Stimulated activated CD8-positive, alpha-beta memory T cell treated with anti-CD3 and anti-CD28 coated beads, Interleukin-15, amount 100 ng/mL, for 1 hour (primary cell): ENCODE measurements around the gene NEU3.
"Not testable (repeated sequence)": the region's sequence is repeated elsewhere in the genome, so short reads cannot be mapped to it uniquely, and the experiment has no call there.

Experiments
- DNase-seq: peaks from one replicate; pipeline ENCODE4 v3.0.0-alpha.2; 2020; ENCODE audit warnings: low read depth

NEU3 gene, protein sequence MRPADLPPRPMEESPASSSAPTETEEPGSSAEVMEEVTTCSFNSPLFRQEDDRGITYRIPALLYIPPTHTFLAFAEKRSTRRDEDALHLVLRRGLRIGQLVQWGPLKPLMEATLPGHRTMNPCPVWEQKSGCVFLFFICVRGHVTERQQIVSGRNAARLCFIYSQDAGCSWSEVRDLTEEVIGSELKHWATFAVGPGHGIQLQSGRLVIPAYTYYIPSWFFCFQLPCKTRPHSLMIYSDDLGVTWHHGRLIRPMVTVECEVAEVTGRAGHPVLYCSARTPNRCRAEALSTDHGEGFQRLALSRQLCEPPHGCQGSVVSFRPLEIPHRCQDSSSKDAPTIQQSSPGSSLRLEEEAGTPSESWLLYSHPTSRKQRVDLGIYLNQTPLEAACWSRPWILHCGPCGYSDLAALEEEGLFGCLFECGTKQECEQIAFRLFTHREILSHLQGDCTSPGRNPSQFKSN

DNA sequence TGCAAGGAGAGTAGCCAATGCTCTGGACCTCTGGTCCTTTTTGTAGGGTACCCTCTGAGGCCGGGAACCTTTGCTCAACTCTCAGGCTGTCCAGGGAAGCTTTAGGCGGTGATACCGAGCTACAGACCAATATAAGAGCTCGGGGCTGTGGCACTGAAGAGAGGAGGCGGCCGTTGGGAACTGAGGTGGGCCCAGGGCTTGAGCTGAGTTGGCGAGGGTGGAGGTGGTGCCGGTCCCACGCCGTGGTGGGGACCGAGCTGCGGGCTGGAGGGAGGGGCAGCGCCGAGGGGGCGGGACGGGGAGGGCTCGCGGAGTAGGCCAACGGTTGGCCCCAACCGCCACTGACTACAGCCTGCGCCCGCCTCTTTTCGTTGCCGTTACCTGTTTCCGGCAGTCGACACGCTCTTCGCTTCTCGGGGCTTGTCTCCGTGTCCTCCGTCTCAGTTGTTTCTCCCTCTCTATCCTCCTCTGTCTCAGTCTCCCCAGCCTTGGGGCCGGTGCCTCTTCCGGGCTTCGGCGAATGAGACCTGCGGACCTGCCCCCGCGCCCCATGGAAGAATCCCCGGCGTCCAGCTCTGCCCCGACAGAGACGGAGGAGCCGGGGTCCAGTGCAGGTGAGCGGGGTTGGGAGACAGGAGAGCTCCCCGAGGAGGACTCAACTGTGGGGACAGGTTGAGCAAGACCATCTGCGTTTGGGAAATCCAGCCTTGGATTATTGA is at the start of gene NEU3:
Gene NEU3 (plus strand): TSS at position 393 of the 719 bp plus-strand sequence. CDS start 128 bp downstream, at position 521.
- DNase-seq: peak; percentile 76

DNA sequence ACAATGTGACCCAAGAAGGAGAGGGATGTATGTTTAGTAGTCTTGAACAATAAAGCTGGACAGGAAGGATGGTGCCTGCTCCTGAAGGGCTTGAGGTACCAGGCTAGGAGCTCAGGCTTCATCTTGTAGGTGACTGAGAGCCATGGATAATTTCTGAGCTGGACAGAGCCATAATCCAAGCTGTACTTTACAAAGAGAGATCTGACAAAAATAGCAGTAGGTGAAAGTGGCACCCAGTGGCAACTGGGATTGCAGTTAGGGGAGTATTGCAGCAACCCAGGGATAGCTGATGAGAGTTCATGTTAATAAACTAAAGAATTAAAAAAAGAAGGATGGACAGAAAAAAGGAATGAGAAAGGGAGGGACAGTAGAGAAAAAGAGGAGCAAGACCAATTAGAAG is 47.2 kb upstream of the NEU3 start:
- no peak for DNase-seq

DNA sequence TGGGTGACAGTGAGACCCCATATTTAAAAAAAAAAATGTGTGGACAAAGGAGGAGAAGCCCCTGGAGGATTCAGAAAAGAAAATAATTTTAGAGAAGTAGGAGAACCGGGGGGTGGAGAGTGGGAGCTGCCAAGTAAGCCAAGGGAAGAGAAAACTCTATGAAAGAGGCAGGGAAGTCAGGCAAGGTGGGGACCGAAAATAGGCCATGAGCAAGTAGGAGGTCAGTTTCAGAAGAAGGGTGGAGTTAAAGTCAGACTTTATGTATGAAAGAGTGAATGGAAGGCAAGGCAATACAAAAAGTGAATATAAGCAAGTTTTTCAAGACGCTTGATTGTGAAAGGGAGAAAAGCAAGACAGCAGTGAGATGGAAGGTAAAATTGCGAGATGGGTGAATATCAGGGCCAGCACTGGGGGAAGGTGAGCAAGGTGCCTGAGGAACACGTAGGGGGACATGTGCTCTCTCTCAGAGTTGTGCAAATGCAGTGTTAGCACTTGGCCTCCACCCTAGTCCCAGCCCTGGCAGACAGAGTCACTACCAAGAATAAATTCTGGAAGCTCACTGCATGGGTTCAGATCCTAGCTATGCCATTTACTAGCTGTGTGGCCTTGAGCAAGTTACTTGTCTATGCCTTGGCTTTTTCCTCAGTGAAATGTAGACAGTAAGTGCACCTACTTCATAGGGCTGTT is 46.5 kb upstream of the NEU3 start:
- no peak for DNase-seq

DNA sequence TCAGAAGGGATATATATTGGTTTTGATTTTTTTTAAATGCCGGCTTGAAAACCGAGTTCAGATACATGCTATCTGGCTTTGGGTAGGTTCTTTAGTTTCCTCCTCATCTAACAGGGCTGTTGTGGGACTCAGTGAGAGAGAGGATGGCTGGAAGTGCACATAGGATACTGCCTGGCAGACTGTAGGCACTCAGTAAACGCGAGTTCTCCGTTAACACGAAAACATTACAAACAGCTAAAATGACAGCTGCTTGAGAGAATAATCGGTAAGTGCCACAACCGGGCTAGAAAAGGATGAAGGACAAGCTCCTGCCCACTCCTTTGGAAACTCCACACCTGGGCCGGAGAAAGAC is 40.2 kb upstream of the NEU3 start:
- no peak for DNase-seq

DNA sequence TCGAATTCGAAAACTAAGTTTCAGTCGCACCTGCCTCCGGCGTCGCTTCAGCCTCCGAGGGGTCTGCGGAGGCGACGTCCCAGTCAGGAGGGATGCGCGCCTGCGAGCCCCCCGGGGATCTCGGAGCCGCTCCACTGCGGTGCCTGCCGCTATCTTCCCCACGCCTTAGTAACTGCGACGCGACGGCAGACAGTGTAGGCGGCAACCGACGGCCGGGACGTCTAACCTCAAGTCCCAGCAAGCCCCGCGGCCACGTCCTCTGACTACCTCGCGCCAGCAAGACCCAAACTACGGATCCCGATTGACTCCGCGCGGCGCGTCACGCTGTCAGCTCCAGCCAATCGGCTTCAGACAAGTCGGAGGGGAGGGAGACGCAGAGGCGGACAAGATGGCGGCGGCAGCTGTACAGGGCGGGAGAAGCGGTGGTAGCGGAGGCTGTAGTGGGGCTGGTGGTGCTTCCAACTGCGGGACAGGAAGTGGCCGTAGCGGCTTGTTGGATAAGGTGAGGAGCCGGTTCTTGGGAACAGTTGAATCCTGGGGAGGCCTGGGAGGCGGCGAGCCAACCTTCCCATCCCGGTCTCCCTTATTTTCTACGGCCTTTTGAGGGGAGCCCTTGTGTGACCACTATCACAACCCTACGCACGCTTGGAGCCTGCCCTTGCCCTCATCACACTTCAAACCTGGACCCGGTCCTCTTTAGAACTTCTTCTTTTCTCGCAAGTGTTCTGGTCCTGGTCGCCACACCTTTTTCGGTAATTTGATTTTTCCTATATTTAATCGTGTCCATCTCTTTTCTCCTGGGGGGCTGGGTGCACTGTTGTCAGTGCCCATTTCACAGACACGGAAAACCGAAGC is 39.6 kb upstream of the NEU3 start, which contains the start of the genes SPCS2 and XRRA1:
Gene SPCS2 (plus strand): TSS at position 369 of the 855 bp plus-strand sequence. CDS start 20 bp downstream, at position 389.
Gene XRRA1 (minus strand): TSS at position 194 of the 855 bp plus-strand sequence. CDS start 8,213 bp downstream, outside the sequence.
- DNase-seq: peak; percentile 95

DNA sequence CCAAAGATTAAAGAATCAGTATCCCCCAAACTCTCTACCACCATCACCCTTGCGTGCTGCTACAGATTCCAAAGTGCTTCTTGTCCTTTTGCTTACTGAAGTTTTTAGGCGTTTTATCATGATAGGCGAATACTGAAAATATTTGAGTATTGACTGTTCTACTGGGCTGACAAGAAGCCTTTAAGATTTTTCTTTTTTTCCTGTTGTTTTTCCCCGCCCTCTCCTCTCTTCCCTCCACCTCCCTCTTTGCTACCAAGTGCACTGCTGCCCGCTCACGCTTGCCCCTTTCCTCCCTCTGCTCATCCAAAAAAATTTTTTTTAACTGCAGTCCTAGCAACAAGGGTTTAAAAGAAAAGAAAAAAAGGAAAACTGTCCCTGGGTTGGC is 39.0 kb upstream of the NEU3 start:
- no peak for DNase-seq

DNA sequence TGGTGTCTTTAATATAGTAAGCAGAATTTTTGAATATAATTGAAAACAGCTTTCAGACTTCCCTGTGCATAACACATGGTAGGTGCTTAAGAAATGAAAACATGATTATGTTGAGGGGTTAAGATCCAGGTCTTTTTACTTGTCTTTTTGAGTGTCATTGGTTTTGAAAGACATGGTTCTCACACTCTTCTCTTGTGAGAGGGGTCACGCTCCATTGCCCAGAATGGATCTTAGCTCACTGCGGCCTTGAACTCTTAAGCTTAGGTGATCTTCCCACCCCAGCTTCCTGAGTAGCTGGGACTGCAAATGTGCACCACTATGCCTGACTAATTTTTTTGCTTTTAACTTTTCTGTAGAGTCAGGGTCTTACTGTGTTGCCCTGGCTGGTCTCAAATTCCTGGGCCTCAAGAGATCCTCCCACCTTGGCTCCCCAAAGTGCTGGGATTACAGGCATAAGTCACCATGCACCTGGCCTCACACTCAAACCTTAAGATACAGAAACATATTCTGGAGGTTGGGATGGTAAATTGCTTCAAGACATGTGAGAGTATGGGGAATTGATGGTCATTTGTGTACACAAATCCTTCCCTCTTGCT is 38.3 kb upstream of the NEU3 start:
- DNase-seq: no peak

DNA sequence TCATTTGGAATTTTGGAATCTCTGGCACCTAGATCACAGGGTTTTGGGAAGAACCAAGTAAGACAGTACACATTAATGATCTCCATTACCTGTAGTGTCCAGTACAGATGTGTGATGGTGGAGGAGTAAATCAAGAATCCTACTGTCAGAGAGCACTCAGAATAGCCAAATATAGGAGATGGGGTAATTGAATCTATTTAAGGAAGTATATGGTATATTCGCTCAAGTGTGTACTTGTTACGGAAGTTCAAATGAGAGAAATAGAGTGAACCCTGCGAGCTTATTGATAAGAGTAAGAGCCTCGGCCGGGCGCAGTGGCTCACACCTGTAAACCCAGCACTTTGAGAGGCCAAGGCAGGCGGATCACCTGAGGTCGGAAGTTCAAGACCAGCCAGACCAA is 37.5 kb upstream of the NEU3 start:
- no peak for DNase-seq

DNA sequence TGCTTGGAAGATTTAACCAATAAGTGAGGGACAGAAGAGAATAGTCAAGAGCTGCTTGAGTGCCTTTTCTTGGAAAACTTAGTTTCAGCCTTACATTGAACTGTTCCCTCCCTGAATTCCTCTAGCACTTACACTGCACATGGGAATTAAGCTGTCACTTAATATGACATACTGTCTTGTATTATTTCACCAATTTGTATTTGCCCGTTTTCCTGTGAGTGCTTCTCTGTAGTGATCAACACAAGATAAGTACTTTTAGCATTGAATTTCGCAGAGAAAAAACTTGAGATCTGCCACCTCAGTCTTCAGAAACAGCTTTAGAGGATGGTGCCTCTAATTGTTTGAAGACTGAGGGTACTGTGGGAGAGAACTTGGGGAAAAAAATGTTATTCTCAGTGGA is 36.0 kb upstream of the NEU3 start:
- DNase-seq: no peak

DNA sequence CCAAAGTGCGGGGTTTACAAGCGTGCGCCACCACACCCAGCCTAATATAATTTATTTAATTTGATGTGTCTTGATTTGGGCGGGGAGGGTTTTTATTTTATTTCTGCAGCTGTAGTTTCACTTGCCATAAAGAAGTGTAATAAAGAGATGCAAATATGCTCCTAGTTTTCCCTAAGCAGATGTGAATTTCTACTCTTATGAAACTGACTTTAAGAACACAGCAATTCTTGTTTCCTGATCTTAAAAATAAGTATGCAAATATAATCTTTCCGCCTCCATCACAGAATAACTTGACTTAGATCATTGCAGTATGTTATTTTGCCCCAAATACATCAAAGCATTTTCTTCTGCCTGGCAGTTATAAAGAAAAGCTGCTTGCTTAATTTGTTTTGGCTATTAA is 35.3 kb upstream of the NEU3 start:
- no peak for DNase-seq

DNA sequence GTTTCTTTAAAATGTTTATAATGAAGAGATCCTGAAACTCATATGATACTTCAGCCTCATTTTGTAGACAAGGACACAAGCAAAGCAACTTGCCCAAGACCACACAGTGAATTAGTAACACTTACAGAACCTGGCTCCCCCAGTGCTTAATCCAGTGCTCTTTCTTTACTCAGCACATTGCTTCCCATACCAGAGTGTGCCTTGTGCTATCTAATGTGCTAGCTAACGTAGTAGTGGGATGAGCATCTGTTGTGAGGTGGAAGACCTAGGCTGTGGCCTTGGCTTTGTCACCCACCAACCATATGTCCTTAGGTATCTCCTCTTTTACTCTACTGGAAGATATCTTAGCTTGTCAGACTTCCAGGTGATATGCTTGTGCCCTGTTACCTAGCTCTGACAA is 34.5 kb upstream of the NEU3 start:
- DNase-seq: no peak

DNA sequence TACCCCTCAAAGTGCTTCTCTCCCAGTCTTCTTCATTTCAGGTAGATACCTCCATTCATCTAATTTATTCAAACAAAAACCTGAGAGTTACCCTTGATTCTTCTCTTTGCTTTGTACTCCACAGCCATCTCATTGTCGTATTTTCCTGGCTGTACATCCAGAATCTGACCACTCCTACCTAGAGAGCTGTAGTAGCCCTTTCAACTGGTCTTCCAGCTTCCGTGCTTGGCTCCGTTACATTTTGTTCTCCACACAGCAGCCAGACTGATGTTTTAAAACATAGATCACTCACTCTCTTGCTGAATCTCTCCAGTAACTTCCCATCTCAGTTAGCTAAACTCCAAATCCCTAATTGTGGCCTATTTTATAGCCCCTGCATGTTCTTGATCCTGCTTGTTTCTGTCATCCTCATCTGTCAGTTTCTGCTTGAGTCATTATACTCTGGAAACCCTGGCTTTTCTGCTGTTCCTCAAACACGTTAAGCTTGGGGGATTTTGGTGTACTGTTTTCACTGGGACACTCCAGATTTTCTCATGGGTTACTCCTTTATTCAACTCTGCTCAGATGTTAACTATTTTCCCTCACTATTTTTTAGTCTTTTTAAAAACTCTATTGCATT is 32.2 kb upstream of the NEU3 start:
- no peak for DNase-seq

DNA sequence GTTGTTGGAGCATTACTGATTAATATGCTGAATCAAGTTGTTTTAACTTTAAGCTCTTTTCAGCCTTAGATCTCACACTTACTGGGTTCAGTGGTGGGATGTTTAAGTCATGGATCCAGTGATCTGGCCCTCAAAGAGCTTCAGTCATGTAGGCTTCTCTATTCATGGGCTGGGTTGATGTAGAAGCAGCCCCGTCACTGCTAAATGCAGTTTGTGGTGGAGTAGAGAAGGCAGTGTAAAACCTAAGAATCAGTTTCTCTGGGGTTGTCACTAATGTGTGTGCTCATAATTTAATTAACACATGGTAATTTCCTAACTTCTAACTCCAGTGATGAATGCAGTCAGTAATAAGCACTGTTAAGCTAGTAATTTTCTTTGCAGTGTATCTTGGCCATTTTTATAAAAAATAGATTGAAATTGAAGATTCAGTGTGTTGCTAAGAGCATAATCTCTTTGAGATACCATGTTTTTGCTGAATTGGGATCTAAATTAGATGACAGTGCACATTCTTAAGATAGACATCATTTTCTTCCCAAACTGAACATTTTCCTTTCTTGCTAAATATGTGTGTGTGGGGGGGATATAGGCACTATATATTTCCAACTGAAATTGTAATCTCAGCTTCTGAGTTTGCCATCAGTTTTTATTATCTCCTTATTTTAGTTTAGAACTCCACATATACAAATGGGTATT is 30.6 kb upstream of the NEU3 start:
- DNase-seq: no peak

DNA sequence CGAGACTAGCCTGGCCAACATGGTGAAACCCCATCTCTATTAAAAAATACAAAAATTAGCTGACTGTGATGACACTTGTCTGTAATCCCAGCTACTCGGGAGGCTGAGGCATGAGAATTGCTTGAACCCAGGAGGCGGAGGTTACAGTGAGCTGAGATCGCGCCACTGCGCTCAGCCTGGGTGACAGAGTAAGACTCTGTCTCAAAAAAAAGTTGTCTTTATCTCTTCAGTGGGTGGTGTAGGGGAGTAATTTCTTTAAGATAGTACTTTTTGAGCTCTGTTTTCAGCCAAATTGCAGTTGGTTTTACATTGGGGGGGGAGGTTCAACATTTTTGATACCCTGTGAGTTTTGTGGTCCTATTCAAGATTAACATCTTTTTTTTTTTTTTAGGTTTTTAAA is 28.6 kb upstream of the NEU3 start:
- not testable (repeated sequence) for DNase-seq

DNA sequence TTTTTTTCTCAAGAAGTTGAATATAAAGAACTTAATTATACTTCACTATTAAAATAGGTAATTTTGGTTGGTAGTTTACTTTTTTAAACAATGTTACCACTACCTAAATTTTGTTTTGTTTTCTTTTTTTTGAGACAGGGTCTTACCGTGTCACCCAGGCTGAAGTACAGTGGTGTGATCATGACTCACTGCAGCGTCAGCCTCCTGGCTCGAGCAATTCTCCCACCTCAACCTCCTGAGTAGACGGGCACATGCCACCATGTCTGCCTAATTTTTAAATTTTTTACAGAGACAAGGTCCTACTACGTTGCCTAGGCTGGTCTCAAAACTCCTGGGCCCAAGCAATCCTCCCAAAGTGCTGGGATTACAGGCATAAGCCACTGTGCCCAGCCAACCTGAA is 22.1 kb upstream of the NEU3 start:
- DNase-seq: no peak

DNA sequence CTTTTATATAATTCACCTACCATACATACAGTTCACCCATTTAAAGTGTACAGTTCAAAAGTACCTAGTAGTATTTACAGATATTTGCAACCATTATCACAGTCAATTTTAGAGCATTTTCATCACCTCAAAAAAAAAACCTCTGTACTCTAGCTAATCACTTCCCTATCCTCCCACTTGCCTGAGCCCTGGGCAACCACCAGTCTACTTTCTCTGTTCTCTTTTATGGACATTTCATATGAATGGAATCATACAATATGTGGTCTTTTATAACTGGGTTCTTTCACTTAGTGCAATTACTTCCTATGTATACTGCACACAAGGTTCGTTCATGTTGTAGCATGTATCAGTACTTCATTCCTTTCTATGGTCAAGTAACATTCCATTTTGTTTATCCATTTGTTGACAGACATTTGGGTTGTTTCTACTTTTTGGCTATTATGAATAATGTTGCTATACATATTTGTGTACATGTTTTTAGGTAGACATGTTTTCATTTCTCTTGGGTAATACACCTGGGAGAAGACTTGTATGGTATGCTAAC is 17.8 kb upstream of the NEU3 start:
- DNase-seq: no peak

DNA sequence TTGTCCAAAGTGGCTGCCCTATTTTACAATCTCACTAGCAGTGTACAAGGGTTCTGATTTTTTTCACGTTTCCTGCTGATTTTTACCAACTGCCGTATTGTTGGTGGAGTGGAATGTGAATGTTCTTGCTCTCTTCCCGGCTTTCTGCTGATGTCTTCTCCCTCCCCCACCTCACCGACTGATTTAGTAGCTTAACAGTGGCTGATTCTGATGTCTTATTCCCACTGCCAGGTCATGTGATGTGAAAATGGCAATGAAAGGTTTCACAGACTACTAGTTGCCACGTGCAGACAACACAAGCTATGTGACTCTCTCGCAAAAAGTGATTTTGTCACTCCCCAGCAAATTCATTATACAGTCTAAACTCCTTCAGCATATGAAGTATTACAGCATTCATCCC is 17.3 kb upstream of the NEU3 start:
- DNase-seq: no peak

DNA sequence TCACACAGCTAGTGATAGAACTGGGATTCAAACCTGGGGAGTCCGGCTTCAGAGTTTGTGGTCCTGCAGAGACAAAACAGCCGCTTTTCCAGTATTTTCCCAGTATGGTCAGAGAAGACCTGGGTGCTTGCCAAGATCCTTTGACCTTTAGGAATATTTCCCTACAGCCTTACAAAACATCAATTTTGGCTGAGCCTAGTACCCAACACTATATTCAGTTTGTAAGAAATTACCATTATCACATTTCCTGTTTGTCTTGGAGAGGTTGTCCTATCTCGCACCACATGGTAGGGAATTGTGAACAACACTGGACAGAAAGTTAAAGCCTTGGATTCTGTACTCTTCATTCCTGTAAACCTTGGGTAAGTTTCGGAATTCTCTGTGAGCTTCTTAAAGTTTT is 10.7 kb upstream of the NEU3 start:
- DNase-seq: no peak

DNA sequence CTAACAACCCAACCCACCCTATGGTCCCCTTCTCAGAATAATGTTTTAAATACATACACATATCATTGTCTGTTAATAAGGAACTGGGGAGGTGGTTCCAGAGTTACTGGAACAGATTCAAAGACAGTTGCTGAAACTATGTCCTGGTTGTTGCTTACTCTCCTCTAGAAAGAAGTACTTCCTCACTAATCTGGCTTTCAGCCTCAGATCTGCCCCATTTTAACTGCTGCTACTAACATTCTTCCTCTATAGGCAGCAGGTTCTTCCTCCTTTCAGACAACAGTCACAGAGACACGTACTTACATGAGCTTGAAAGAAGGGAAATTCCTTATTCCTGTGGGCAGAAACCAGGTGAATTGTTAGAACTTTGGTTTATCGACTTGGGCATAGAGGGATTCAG is 8.1 kb upstream of the NEU3 start:
- no peak for DNase-seq

DNA sequence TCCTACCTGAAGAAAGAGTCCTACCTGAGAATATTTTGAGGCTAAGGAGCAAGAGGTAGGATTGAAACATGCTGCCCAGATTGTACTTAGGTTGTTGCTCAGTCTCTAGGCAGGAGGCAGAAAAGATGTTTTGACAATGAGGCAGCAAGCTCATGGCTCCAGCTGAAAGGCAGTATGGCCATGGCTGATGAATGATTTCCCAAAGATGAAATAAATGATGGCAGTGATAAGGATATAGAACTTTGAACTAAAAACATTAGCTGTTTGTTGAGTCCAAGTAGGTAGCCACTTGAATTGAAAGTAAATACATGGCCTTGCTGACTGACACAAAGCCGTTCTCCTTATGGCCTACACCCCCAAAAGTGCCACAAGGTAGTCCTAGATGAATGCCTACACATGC is 6.8 kb upstream of the NEU3 start:
- DNase-seq: no peak
